H9 (cell line): Measurements from ENCODE around the gene RGS6. TPM values are rescaled to one million over a fixed set of nuclear protein-coding genes. Genes with fewer than 3 reads are reported as not detected.

ENCODE experiments used
- DNase-seq: peaks from one replicate; pipeline ENCODE4 v3.0.0-alpha.2; 2017
- H2AFZ ChIP-seq: one replicate; pipeline ENCODE4 v1.6.1; 2013; ENCODE audit warnings: mild to moderate bottlenecking, low read length, control low read depth, moderate library complexity
- H2AK5ac ChIP-seq: 2 replicates; pipeline ENCODE4 v1.6.1; 2013; ENCODE audit warnings: low read length, control low read depth, mixed read lengths; ENCODE audit not compliant: insufficient read length
- H2BK120ac ChIP-seq: one replicate; pipeline ENCODE4 v1.6.1; 2013; ENCODE audit warnings: low read depth, mild to moderate bottlenecking, low read length, control low read depth, inconsistent platforms; ENCODE audit not compliant: poor library complexity, severe bottlenecking
- H2BK12ac ChIP-seq: 2 replicates; pipeline ENCODE4 v1.6.1; 2013; ENCODE audit warnings: low read length, control low read depth, mixed read lengths, low read depth; ENCODE audit not compliant: insufficient read length
- H2BK15ac ChIP-seq: 2 replicates; pipeline ENCODE4 v1.6.1; 2013; ENCODE audit warnings: low read depth, low read length, control low read depth
- H2BK20ac ChIP-seq: one replicate; pipeline ENCODE4 v1.6.1; 2013; ENCODE audit warnings: low read depth, mild to moderate bottlenecking, low read length, control low read depth, inconsistent platforms; ENCODE audit not compliant: poor library complexity, severe bottlenecking
- H2BK5ac ChIP-seq: 2 replicates; pipeline ENCODE4 v1.6.1; 2013; ENCODE audit warnings: low read length, control low read depth, mixed read lengths; ENCODE audit not compliant: insufficient read length
- H3K14ac ChIP-seq: 2 replicates; pipeline ENCODE4 v1.6.1; 2013; ENCODE audit warnings: low read length, control low read depth; ENCODE audit not compliant: insufficient read depth
- H3K18ac ChIP-seq: 2 replicates; pipeline ENCODE4 v1.6.1; 2013; ENCODE audit warnings: low read depth, mild to moderate bottlenecking, mixed read lengths, low read length, control low read depth; ENCODE audit not compliant: insufficient read length
- H3K23ac ChIP-seq: 2 replicates; pipeline ENCODE4 v1.6.1; 2013; ENCODE audit warnings: low read length, control low read depth, mixed read lengths, low read depth; ENCODE audit not compliant: insufficient read length
- H3K23me2 ChIP-seq: 2 replicates; pipeline ENCODE4 v1.6.1; 2013; ENCODE audit warnings: low read depth, mild to moderate bottlenecking, mixed read lengths, low read length, control low read depth; ENCODE audit not compliant: insufficient read length, poor library complexity, severe bottlenecking
- H3K27ac ChIP-seq: 2 replicates; pipeline ENCODE4 v1.5.1; 2013; ENCODE audit warnings: low read length, control low read depth, mixed read lengths, low read depth; ENCODE audit not compliant: insufficient read length
- H3K27me3 ChIP-seq: 2 replicates; pipeline ENCODE4 v1.6.1; 2013; ENCODE audit warnings: low read length, control low read depth, inconsistent platforms; ENCODE audit not compliant: insufficient read depth
- H3K4ac ChIP-seq: 2 replicates; pipeline ENCODE4 v1.6.1; 2013; ENCODE audit warnings: low read depth, mild to moderate bottlenecking, control low read depth, inconsistent platforms, low read length, moderate library complexity
- H3K4me1 ChIP-seq: 2 replicates; pipeline ENCODE4 v1.6.1; 2013; ENCODE audit warnings: low read length, control low read depth, inconsistent platforms; ENCODE audit not compliant: insufficient read depth
- H3K4me2 ChIP-seq: 2 replicates; pipeline ENCODE4 v1.6.1; 2013; ENCODE audit warnings: low read length, control low read depth, mixed read lengths; ENCODE audit not compliant: insufficient read length, insufficient read depth
- H3K56ac ChIP-seq: 2 replicates; pipeline ENCODE4 v1.6.1; 2013; ENCODE audit warnings: low read depth, mild to moderate bottlenecking, mixed read lengths, low read length, control low read depth; ENCODE audit not compliant: insufficient read length
- H3K79me1 ChIP-seq: 2 replicates; pipeline ENCODE4 v1.6.1; 2013; ENCODE audit warnings: low read depth, mild to moderate bottlenecking, moderate library complexity, low read length, control low read depth, inconsistent platforms; ENCODE audit not compliant: insufficient read depth, poor library complexity, severe bottlenecking
- H3K79me2 ChIP-seq: 2 replicates; pipeline ENCODE4 v1.6.1; 2013; ENCODE audit warnings: low read length, control low read depth, inconsistent platforms; ENCODE audit not compliant: insufficient read depth
- H3K9ac ChIP-seq: 2 replicates; pipeline ENCODE4 v1.6.1; 2013; ENCODE audit warnings: low read length, control low read depth, mixed read lengths; ENCODE audit not compliant: insufficient read length; ENCODE audit errors: extremely low read depth
- H3K9me3 ChIP-seq: one replicate; pipeline ENCODE4 v1.6.1; 2013; ENCODE audit warnings: low read depth, low read length, inconsistent platforms; ENCODE audit not compliant: control insufficient read depth
- H3T11ph ChIP-seq: one replicate; pipeline ENCODE4 v1.6.1; 2013; ENCODE audit warnings: mild to moderate bottlenecking, low read length, control low read depth, inconsistent platforms
- H4K20me1 ChIP-seq: one replicate; pipeline ENCODE4 v1.6.1; 2013; ENCODE audit not compliant: control insufficient read depth, insufficient read length, insufficient read depth
- H4K5ac ChIP-seq: 2 replicates; pipeline ENCODE4 v1.6.1; 2013; ENCODE audit warnings: low read depth, mild to moderate bottlenecking, mixed read lengths, low read length, control low read depth; ENCODE audit not compliant: insufficient read length
- H4K8ac ChIP-seq: replicated peaks from 2 replicates; pipeline ENCODE4 v1.6.1; 2013; ENCODE audit warnings: low read length, control low read depth, mixed read lengths, low read depth; ENCODE audit not compliant: insufficient read length
- H4K91ac ChIP-seq: 2 replicates; pipeline ENCODE4 v1.6.1; 2013; ENCODE audit warnings: low read depth, mild to moderate bottlenecking, moderate library complexity, mixed read lengths, low read length, control low read depth; ENCODE audit not compliant: insufficient read length
- H3K27ac Mint-ChIP-seq, 3 experiments: 2 replicates in 2 of 3; 3 replicates in 1 of 3; pipeline ENCODE4 v1.8.0; 2020 to 2021; ENCODE audit warnings: mixed read lengths in 3 of 3, mild to moderate bottlenecking in 1 of 3, moderate library complexity in 1 of 3
- H3K27me3 Mint-ChIP-seq: 2 replicates; pipeline ENCODE4 v1.8.0; 2021; ENCODE audit warnings: low read depth, mild to moderate bottlenecking, moderate library complexity, mixed read lengths
- H3K36me3 Mint-ChIP-seq, 3 experiments: 2 replicates in 2 of 3; 3 replicates in 1 of 3; pipeline ENCODE4 v1.8.0; 2020 to 2021; ENCODE audit warnings: low read depth in 3 of 3, mixed read lengths in 3 of 3; ENCODE audit not compliant: insufficient read depth in 1 of 3
- H3K4me1 Mint-ChIP-seq, 2 experiments: 2 replicates each; pipeline ENCODE4 v1.8.0; 2020; ENCODE audit warnings: mixed read lengths in 2 of 2
- H3K4me3 Mint-ChIP-seq, 2 experiments: 2 replicates in 1 of 2; 3 replicates in 1 of 2; pipeline ENCODE4 v1.8.0; 2020 to 2021; ENCODE audit warnings: mild to moderate bottlenecking in 2 of 2, mixed read lengths in 2 of 2, moderate library complexity in 1 of 2
- H3K9me3 Mint-ChIP-seq, 2 experiments: 2 replicates in 1 of 2; 3 replicates in 1 of 2; pipeline ENCODE4 v1.8.0; 2020; ENCODE audit warnings: mild to moderate bottlenecking in 2 of 2, mixed read lengths in 2 of 2, moderate library complexity in 1 of 2
- WGBS: extraction: QIAGEN DNeasy Blood & Tissue Kit; methylation state at CpG from one replicate; pipeline ENCODE4 v1.1.7; 2013; ENCODE audit warnings: missing lambda C conversion rate, low lambda C conversion rate, mixed read lengths; ENCODE audit not compliant: insufficient read length; ENCODE audit errors: extremely low coverage; 5-methylcytosine and 5-hydroxymethylcytosine counted together
- total RNA-seq: library from RNA; stranded (reverse); gene quantifications from 2 replicates; pipeline ENCODE4 v1.2.1, GENCODE V29; 2021
- TF ChIP-seq, protein P1 (sequence below): fragments of 200-600 bp; sonication (generic); conservative IDR thresholded peaks from 3 replicates; pipeline ENCODE4 v1.8.0; 2021; ENCODE audit warnings: antibody characterized with exemption, mild to moderate bottlenecking

The RGS6 gene
- total RNA-seq, 1 experiment from 2014 or later = 3.0 TPM

DNA sequence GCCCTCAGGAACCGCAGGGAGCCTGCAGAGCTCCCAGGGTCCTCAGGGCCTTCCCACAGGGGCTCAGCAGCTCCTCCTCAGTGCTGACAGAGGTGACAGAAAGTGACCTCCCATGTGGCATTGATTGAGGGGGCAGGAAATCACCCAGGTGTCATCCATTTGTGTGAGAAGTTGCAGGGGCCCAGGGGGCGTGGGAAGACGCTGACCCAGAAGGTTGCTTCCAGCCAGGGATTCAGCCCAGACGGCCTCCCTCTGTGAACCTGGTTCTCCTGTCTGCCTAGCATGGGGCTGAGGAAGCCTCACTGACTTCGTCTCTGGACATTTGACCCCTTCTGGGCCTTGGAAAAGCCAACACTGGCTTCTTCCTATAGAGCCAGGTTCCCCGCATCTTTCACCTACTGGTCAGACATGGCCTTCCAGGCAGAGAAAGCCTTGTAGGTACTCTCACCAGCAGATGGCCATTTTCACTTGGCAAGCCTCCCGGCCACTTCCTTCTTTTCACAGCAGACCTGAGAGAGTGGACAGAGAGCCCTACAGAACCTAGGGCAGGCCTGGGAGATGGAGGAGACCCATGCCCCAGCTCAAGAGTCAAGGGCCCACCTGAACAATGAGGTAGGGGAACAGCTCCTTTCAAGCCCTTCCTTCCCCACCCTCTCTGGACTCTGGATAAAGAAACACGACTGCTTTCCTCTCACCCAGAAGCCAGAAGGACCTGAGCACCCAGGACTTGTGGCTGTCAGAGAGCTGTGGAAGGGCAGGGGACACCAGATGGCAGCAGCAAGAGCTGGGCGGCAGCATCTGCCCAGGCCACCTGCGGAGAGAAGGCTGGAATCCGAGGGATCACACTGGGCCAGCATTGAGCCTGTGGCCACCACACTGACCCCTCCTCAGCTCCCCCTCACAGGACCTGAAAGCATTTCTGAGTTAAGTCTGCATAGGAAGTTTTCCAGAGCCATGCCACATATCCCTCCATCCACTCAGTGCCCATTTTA, 583.8 kb downstream of the RGS6 start:
- Histone ChIP-seq H3K56ac (no peak overlapping the region), H2BK20ac (no peak overlapping the region), H2BK12ac (no peak overlapping the region), H4K20me1 (no peaks in the 10 kb centered on the region), H3K79me2 (no peaks in the 10 kb centered on the region), H3K4ac (no peak overlapping the region), H3T11ph (no peak overlapping the region), H3K4me1 (no peaks in the 10 kb centered on the region), H3K27me3 (no peaks in the 10 kb centered on the region), H3K9ac (no peak overlapping the region), H3K79me1 (no peaks in the 10 kb centered on the region), H3K27ac (no peak overlapping the region), H3K23ac (no peak overlapping the region), H3K4me2 (no peak overlapping the region), H4K5ac (no peak overlapping the region), H2AFZ (no peak overlapping the region), H3K23me2 (no peaks in the 10 kb centered on the region), H2BK5ac (no peak overlapping the region), H4K91ac (no peak overlapping the region), H3K18ac (no peak overlapping the region), H4K8ac (no peak overlapping the region), H3K9me3 (no peaks in the 10 kb centered on the region), H2AK5ac (no peak overlapping the region), H2BK15ac (no peak overlapping the region), H3K14ac (no peak overlapping the region; the same call in 1 of the 2 replicates), H2BK120ac (no peak overlapping the region)
- Mint-ChIP-seq H3K27me3 (no peaks in the 10 kb centered on the region; the same call in none of the 2 replicates), H3K9me3 (peaks cover 0 to 5% of the 10 kb centered on the region in 2 experiments; a peak in 3 of 5 replicates), H3K27ac (no peak overlapping the region), H3K36me3 (peaks cover 0 to 4% (median 0%) of the 10 kb centered on the region in 3 experiments; a peak in 1 of 7 replicates), H3K4me1 (peaks cover 0 to 4% of the 10 kb centered on the region in 2 experiments; a peak in 3 of 4 replicates), H3K4me3 (no peak overlapping the region)
- WGBS = no CpG with 5 or more reads among the region's 11 CpGs
- TF ChIP-seq, protein P1, sequence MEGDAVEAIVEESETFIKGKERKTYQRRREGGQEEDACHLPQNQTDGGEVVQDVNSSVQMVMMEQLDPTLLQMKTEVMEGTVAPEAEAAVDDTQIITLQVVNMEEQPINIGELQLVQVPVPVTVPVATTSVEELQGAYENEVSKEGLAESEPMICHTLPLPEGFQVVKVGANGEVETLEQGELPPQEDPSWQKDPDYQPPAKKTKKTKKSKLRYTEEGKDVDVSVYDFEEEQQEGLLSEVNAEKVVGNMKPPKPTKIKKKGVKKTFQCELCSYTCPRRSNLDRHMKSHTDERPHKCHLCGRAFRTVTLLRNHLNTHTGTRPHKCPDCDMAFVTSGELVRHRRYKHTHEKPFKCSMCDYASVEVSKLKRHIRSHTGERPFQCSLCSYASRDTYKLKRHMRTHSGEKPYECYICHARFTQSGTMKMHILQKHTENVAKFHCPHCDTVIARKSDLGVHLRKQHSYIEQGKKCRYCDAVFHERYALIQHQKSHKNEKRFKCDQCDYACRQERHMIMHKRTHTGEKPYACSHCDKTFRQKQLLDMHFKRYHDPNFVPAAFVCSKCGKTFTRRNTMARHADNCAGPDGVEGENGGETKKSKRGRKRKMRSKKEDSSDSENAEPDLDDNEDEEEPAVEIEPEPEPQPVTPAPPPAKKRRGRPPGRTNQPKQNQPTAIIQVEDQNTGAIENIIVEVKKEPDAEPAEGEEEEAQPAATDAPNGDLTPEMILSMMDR = no peak; the same call in 2 of the 3 replicates
- DNase-seq = no peak
